SK-N-SH (cell line): ENCODE data around the gene TRPV2.

Experiments
- CTCF ChIP-seq: fragments of 200-600 bp; sonication (generic); IDR thresholded peaks from 2 replicates; pipeline ENCODE4 v1.6.1; 2017; ENCODE audit warnings: antibody characterized with exemption, mild to moderate bottlenecking, moderate library complexity
- EZH2phosphoT487 ChIP-seq: fragments of 200-600 bp; sonication (generic); IDR thresholded peaks from 2 replicates; pipeline ENCODE4 v1.6.1; 2017; ENCODE audit warnings: low read depth, mixed run types, mild to moderate bottlenecking, antibody characterized with exemption, moderate library complexity, borderline replicate concordance
- MAX ChIP-seq: IDR thresholded peaks from 2 replicates; pipeline ENCODE4 v1.4.0; 2012; ENCODE audit warnings: low read depth
- RXRA ChIP-seq: IDR thresholded peaks from 2 replicates; pipeline ENCODE4 v1.4.0; 2012; ENCODE audit warnings: low read depth, mild to moderate bottlenecking, borderline replicate concordance
- SMC3 ChIP-seq: IDR thresholded peaks from 2 replicates; pipeline ENCODE4 v1.6.1; 2012; ENCODE audit warnings: low read depth, low read length, improper control_type of control experiment
- TAF1 ChIP-seq: IDR thresholded peaks from 2 replicates; pipeline ENCODE4 v1.6.1; 2012; ENCODE audit warnings: low read depth, mild to moderate bottlenecking, low read length, moderate library complexity, borderline replicate concordance

GRCh38 chr17:16472539-16472938, 57.2 kb downstream of the TRPV2 start:
- TF ChIP-seq RXRA: no peak
- TF ChIP-seq SMC3: no peak
- TF ChIP-seq MAX: no peak
- TF ChIP-seq EZH2phosphoT487: no peak
- no peak for TF ChIP-seq CTCF
- no peak for TF ChIP-seq TAF1
